ENCODE data around the gene HOXD8. TPM values are rescaled to one million over a fixed set of nuclear protein-coding genes. Genes with fewer than 3 reads are reported as not detected.
A peak's percentile ranks its signal among the peaks of the same experiment; 100 is the strongest.

The HOXD8 gene
- total RNA-seq, 1 donor from 2014 or later: not detected

GRCh38 chr2:176155356-176156044, 26.0 kb downstream of the HOXD8 start:
- no peak overlapping the region for H3K27ac Mint-ChIP-seq

GRCh38 chr2:176156301-176156806, 26.8 kb downstream of the HOXD8 start:
- H3K4me3 Mint-ChIP-seq (ENCODE audit: low read depth): no peak overlapping the region
- no peaks in the 10 kb centered on the region for H3K9me3 Mint-ChIP-seq (ENCODE audit: low read depth)
- no peak overlapping the region for H3K27ac Mint-ChIP-seq
- peaks cover 91% of the 10 kb centered on the region for H3K27me3 Mint-ChIP-seq
- no peaks in the 10 kb centered on the region for H3K36me3 Mint-ChIP-seq (ENCODE audit: insufficient read depth)
- no peak for TF ChIP-seq CTCF (IDR thresholded peaks at IDR 0.05; ENCODE audit: unreplicated experiment)
- peaks cover 1% of the 10 kb centered on the region for H3K4me1 Mint-ChIP-seq (ENCODE audit: low read depth)
- no peak for DNase-seq (ENCODE audit: low spot score, unreplicated experiment)

More at GRCh38 chr2:176155356-176156044, 26.0 kb downstream of the HOXD8 start:
- no peak overlapping the region for H3K4me3 Mint-ChIP-seq (ENCODE audit: low read depth)
- no peak for TF ChIP-seq CTCF (IDR thresholded peaks at IDR 0.05; ENCODE audit: unreplicated experiment)
- H3K4me1 Mint-ChIP-seq (ENCODE audit: low read depth): peaks cover 1% of the 10 kb centered on the region
- peaks cover 91% of the 10 kb centered on the region for H3K27me3 Mint-ChIP-seq
- DNase-seq (ENCODE audit: low spot score, unreplicated experiment): no peak
- H3K36me3 Mint-ChIP-seq (ENCODE audit: insufficient read depth): no peaks in the 10 kb centered on the region
- H3K9me3 Mint-ChIP-seq (ENCODE audit: low read depth): no peaks in the 10 kb centered on the region

- peaks cover 92% of the 10 kb centered on the region for H3K27me3 Mint-ChIP-seq
- no peak for DNase-seq (ENCODE audit: low spot score, unreplicated experiment)
- peaks cover 1% of the 10 kb centered on the region for H3K4me1 Mint-ChIP-seq (ENCODE audit: low read depth)
These were observed 27.4 kb downstream of the HOXD8 start, which contains the start of gene HOXD3 for GRCh38 chr2:176156807-176157498. Gene HOXD3 (plus strand): TSS chr2:176157307. CDS start chr2:176169115, 11,808 bp downstream.

GRCh38 chr2:176157499-176158185, 28.1 kb downstream of the HOXD8 start:
- Mint-ChIP-seq H3K9me3 (ENCODE audit: low read depth) (no peaks in the 10 kb centered on the region), H3K36me3 (ENCODE audit: insufficient read depth) (no peaks in the 10 kb centered on the region), H3K27ac (no peak overlapping the region), H3K27me3 (peaks cover 94% of the 10 kb centered on the region), H3K4me3 (ENCODE audit: low read depth) (no peak overlapping the region), H3K4me1 (ENCODE audit: low read depth) (peaks cover 1% of the 10 kb centered on the region)
- TF ChIP-seq CTCF (IDR thresholded peaks at IDR 0.05; ENCODE audit: unreplicated experiment): no peak
- DNase-seq (ENCODE audit: low spot score, unreplicated experiment): no peak

More at GRCh38 chr2:176156807-176157498, 27.4 kb downstream of the HOXD8 start, which contains the start of gene HOXD3:
- Mint-ChIP-seq H3K4me3 (ENCODE audit: low read depth) (no peak within 1 kb of the TSS), H3K9me3 (ENCODE audit: low read depth) (no peaks in the 10 kb centered on the region), H3K36me3 (ENCODE audit: insufficient read depth) (no peaks in the 10 kb centered on the region), H3K27ac (no peak within 1 kb of the TSS)
- no peak for TF ChIP-seq CTCF (IDR thresholded peaks at IDR 0.05; ENCODE audit: unreplicated experiment)

- TF ChIP-seq CTCF (IDR thresholded peaks at IDR 0.05; ENCODE audit: unreplicated experiment): no peak
- Mint-ChIP-seq H3K4me3 (ENCODE audit: low read depth) (no peak overlapping the region), H3K9me3 (ENCODE audit: low read depth) (no peaks in the 10 kb centered on the region), H3K36me3 (ENCODE audit: insufficient read depth) (no peaks in the 10 kb centered on the region), H3K27me3 (peaks cover 94% of the 10 kb centered on the region), H3K4me1 (ENCODE audit: low read depth) (peaks cover 1% of the 10 kb centered on the region), H3K27ac (peak overlapping the region; percentile 78)
- DNase-seq (ENCODE audit: low spot score, unreplicated experiment): no peak
These were observed 28.7 kb downstream of the HOXD8 start for GRCh38 chr2:176158186-176158591.

Data from progenitor cell of endocrine pancreas (in vitro differentiated cells).